Osteoblast (primary cell): ENCODE measurements around the gene ADGRD2. TPM values are rescaled to one million over a fixed set of nuclear protein-coding genes. Genes with fewer than 3 reads are reported as not detected.
A peak's percentile ranks its signal among the peaks of the same experiment; 100 is the strongest.

ENCODE experiments used
- DNase-seq: peaks from one replicate; pipeline ENCODE4 v3.0.0; 2011; ENCODE audit warnings: low spot score, mixed read lengths; ENCODE audit not compliant: insufficient read length; ENCODE audit errors: missing footprints
- H2AFZ ChIP-seq: 2 replicates; pipeline ENCODE4 v1.6.0; 2011; ENCODE audit warnings: mild to moderate bottlenecking, low read length
- H3K27ac ChIP-seq: 2 replicates; pipeline ENCODE4 v1.5.1; 2011; ENCODE audit warnings: mild to moderate bottlenecking, low read depth, low read length, moderate library complexity
- H3K27me3 ChIP-seq: 2 replicates; pipeline ENCODE4 v1.6.0; 2012; ENCODE audit warnings: mild to moderate bottlenecking, control low read depth, inconsistent platforms, low read length, moderate library complexity; ENCODE audit not compliant: insufficient read depth
- H3K36me3 ChIP-seq: 2 replicates; pipeline ENCODE4 v1.5.1; 2011; ENCODE audit warnings: mild to moderate bottlenecking, low read length, control low read depth, moderate library complexity; ENCODE audit not compliant: insufficient read depth
- H3K4me1 ChIP-seq: 2 replicates; pipeline ENCODE4 v1.5.1; 2011; ENCODE audit warnings: mild to moderate bottlenecking, low read length, control low read depth, moderate library complexity; ENCODE audit not compliant: insufficient read depth
- H3K4me2 ChIP-seq: 2 replicates; pipeline ENCODE4 v1.6.0; 2011; ENCODE audit warnings: mild to moderate bottlenecking, low read length; ENCODE audit not compliant: insufficient read depth
- H3K4me3 ChIP-seq: fragments of 200-600 bp; sonication (generic); 3 replicates; pipeline ENCODE4 v1.5.1; 2012; ENCODE audit warnings: mild to moderate bottlenecking, low read length, inconsistent platforms; ENCODE audit not compliant: insufficient read depth
- H3K79me2 ChIP-seq: 2 replicates; pipeline ENCODE4 v1.6.0; 2012; ENCODE audit warnings: mild to moderate bottlenecking, low read length, control low read depth, inconsistent platforms; ENCODE audit not compliant: insufficient read depth
- H3K9me3 ChIP-seq: 2 replicates; pipeline ENCODE4 v1.5.1; 2011; ENCODE audit warnings: low read depth, low read length, control low read depth
- H4K20me1 ChIP-seq: 2 replicates; pipeline ENCODE4 v1.6.0; 2012; ENCODE audit warnings: mild to moderate bottlenecking, low read length, control low read depth; ENCODE audit not compliant: insufficient read depth
- CTCF ChIP-seq: IDR thresholded peaks from 2 replicates; pipeline ENCODE4 v1.5.1; 2011; ENCODE audit warnings: mild to moderate bottlenecking, low read depth, low read length, moderate library complexity; ENCODE audit errors: extremely low read depth
- total RNA-seq: library from RNA; depleted of rRNA; stranded (reverse); fragments of >200 nt; gene quantifications from 2 replicates; pipeline ENCODE4 v1.2.3, GENCODE V29; 2012

The ADGRD2 gene
- total RNA-seq, 1 donor: not detected

- Histone ChIP-seq H3K4me3 (no peak overlapping the region), H3K36me3 (no peaks in the 10 kb centered on the region), H2AFZ (no peak overlapping the region), H4K20me1 (no peaks in the 10 kb centered on the region), H3K79me2 (no peaks in the 10 kb centered on the region), H3K27ac (no peak overlapping the region), H3K4me1 (no peaks in the 10 kb centered on the region), H3K27me3 (peaks cover 3% of the 10 kb centered on the region), H3K4me2 (no peak overlapping the region), H3K9me3 (peaks cover 2% of the 10 kb centered on the region)
- DNase-seq: peak; percentile 53
- TF ChIP-seq CTCF: no peak
These were observed 10.5 kb upstream of the ADGRD2 start for GRCh38 chr9:124439686-124440243.

GRCh38 chr9:124440786-124441185 is 9.5 kb upstream of the ADGRD2 start:
- Histone ChIP-seq H3K4me2 (no peak overlapping the region), H3K9me3 (peaks cover 2% of the 10 kb centered on the region), H3K79me2 (no peaks in the 10 kb centered on the region), H4K20me1 (no peaks in the 10 kb centered on the region), H3K4me3 (no peak overlapping the region), H3K27ac (no peak overlapping the region), H3K4me1 (no peaks in the 10 kb centered on the region), H2AFZ (no peak overlapping the region), H3K27me3 (peaks cover 3% of the 10 kb centered on the region), H3K36me3 (no peaks in the 10 kb centered on the region)
- TF ChIP-seq CTCF: no peak
- no peak for DNase-seq

GRCh38 chr9:124441291-124441690 is 9.0 kb upstream of the ADGRD2 start:
- no peak for TF ChIP-seq CTCF
- DNase-seq: peak; percentile 47
- Histone ChIP-seq H3K4me2 (no peak overlapping the region), H2AFZ (no peak overlapping the region), H3K36me3 (no peaks in the 10 kb centered on the region), H3K4me1 (no peaks in the 10 kb centered on the region), H3K9me3 (peaks cover 2% of the 10 kb centered on the region), H3K4me3 (no peak overlapping the region), H3K27me3 (peaks cover 3% of the 10 kb centered on the region), H3K79me2 (no peaks in the 10 kb centered on the region), H3K27ac (no peak overlapping the region), H4K20me1 (no peaks in the 10 kb centered on the region)

GRCh38 chr9:124442379-124442778 is 7.9 kb upstream of the ADGRD2 start:
- no peaks in the 10 kb centered on the region for H3K79me2 ChIP-seq
- no peaks in the 10 kb centered on the region for H3K4me1 ChIP-seq
- peaks cover 3% of the 10 kb centered on the region for H3K27me3 ChIP-seq
- peak; percentile 48 for DNase-seq
- TF ChIP-seq CTCF: no peak
- no peak overlapping the region for H3K27ac ChIP-seq
- no peak overlapping the region for H3K4me2 ChIP-seq
- peaks cover 2% of the 10 kb centered on the region for H3K9me3 ChIP-seq
- no peak overlapping the region for H3K4me3 ChIP-seq
- no peaks in the 10 kb centered on the region for H4K20me1 ChIP-seq
- H3K36me3 ChIP-seq: no peaks in the 10 kb centered on the region
- no peak overlapping the region for H2AFZ ChIP-seq
